ENCODE measurements around the gene DDX5. TPM values are rescaled to one million over a fixed set of nuclear protein-coding genes. Genes with fewer than 3 reads are reported as not detected.
"Not testable (repeated sequence)": the region's sequence is repeated elsewhere in the genome, so short reads cannot be mapped to it uniquely, and the experiment has no call there.

DDX5 gene
- total RNA-seq, 4 donors from 2014 or later, result 471 to 820 (median 648) TPM

- H3K27ac ChIP-seq, result peak overlapping the region in 1 of 4 donors; percentile 9
- peaks cover 15 to 60% (median 41%) of the 10 kb centered on the region in 3 donors for H3K36me3 ChIP-seq
- peaks cover 0 to 91% (median 31%) of the 10 kb centered on the region in 4 donors for H3K4me1 ChIP-seq
- H3K9me3 ChIP-seq, result no peaks in the 10 kb centered on the region
- TF ChIP-seq EP300 (IDR thresholded peaks at IDR 0.05) (no peak), POLR2A (IDR thresholded peaks at IDR 0.05) (no peak), CTCF (IDR thresholded peaks at IDR 0.05) (no peak)
- DNase-seq (ENCODE audit: low spot score in 2 of 2), result no peak
- H3K4me3 ChIP-seq, result no peak overlapping the region
- WGBS, 2 donors, result 50 to 58% methylated on average over 7 of the region's 7 CpGs
- H3K27me3 ChIP-seq, result no peaks in the 10 kb centered on the region
Measured at GRCh38 chr17:64498308-64499203, 7.5 kb downstream of the DDX5 start.

GRCh38 chr17:64497565-64498035 lies 8.5 kb downstream of the DDX5 start:
- 48 to 54% methylated on average over 4 of the region's 4 CpGs for WGBS, 2 donors
- Histone ChIP-seq H3K9me3 (no peaks in the 10 kb centered on the region), H3K4me3 (peak overlapping the region; percentile 55 to 78 (median 72)), H3K4me1 (peaks cover 0 to 87% (median 22%) of the 10 kb centered on the region in 4 donors), H3K27ac (peak overlapping the region; percentile 63 to 88 (median 76)), H3K27me3 (no peaks in the 10 kb centered on the region), H3K36me3 (peaks cover 8 to 60% (median 32%) of the 10 kb centered on the region in 3 donors)
- TF ChIP-seq EP300 (IDR thresholded peaks at IDR 0.05) (no peak), POLR2A (IDR thresholded peaks at IDR 0.05) (no peak), CTCF (IDR thresholded peaks at IDR 0.05) (no peak)
- DNase-seq (ENCODE audit: low spot score in 2 of 2), result no peak

GRCh38 chr17:64496786-64497564 lies 9.1 kb downstream of the DDX5 start, which contains the start of gene POLG2:
Gene POLG2 (minus strand): TSS chr17:64497054. CDS start chr17:64496968, 86 bp downstream.
- no peaks in the 10 kb centered on the region for H3K9me3 ChIP-seq
- H3K27me3 ChIP-seq, result no peaks in the 10 kb centered on the region
- 1% methylated on average over 39 to 45 of the region's 50 CpGs for WGBS, 2 donors
- H3K4me3 ChIP-seq, result peak within 1 kb of the TSS; percentile 55 to 78 (median 72)
- H3K36me3 ChIP-seq, result peaks cover 7 to 58% (median 27%) of the 10 kb centered on the region in 3 donors
- peak in 4 of 5 experiments; percentile 42 to 55 (median 48) for TF ChIP-seq CTCF (IDR thresholded peaks at IDR 0.05)
- peak in 1 of 2 donors; percentile 58 for TF ChIP-seq POLR2A (IDR thresholded peaks at IDR 0.05)
- peak; percentile 45 to 82 for TF ChIP-seq EP300 (IDR thresholded peaks at IDR 0.05)
- H3K4me1 ChIP-seq, result peaks cover 0 to 81% (median 18%) of the 10 kb centered on the region in 4 donors
- DNase-seq (ENCODE audit: low spot score in 2 of 2), result peak; percentile 82 to 86
- peak within 1 kb of the TSS; percentile 63 to 88 (median 76) for H3K27ac ChIP-seq

- H3K9me3 ChIP-seq, result no peaks in the 10 kb centered on the region
- H3K4me3 ChIP-seq, result peak overlapping the region; percentile 55 to 78 (median 72)
- no peak for DNase-seq (ENCODE audit: low spot score in 2 of 2)
- H3K4me1 ChIP-seq, result peaks cover 0 to 75% (median 17%) of the 10 kb centered on the region in 4 donors
- WGBS, 2 donors, result 0 to 1% methylated on average over 20 of the region's 20 CpGs
- peaks cover 6 to 58% (median 21%) of the 10 kb centered on the region in 3 donors for H3K36me3 ChIP-seq
- H3K27ac ChIP-seq, result peak overlapping the region; percentile 63 to 88 (median 76)
- H3K27me3 ChIP-seq, result no peaks in the 10 kb centered on the region
- no peak for TF ChIP-seq CTCF (IDR thresholded peaks at IDR 0.05)
- no peak for TF ChIP-seq EP300 (IDR thresholded peaks at IDR 0.05)
- no peak for TF ChIP-seq POLR2A (IDR thresholded peaks at IDR 0.05)
Measured at GRCh38 chr17:64496348-64496785, 9.7 kb downstream of the DDX5 start.

GRCh38 chr17:64495300-64495699 lies 10.8 kb downstream of the DDX5 start:
- peaks cover 0 to 64% (median 17%) of the 10 kb centered on the region in 4 donors for H3K4me1 ChIP-seq
- not testable (repeated sequence) for H3K9me3 ChIP-seq; H3K4me3 ChIP-seq; H3K27ac ChIP-seq; H3K27me3 ChIP-seq; DNase-seq (ENCODE audit: low spot score in 2 of 2)
- 93 to 94% methylated on average over 5 of the region's 5 CpGs for WGBS, 2 donors
- peaks cover 2 to 57% (median 10%) of the 10 kb centered on the region in 3 donors for H3K36me3 ChIP-seq

Measured in tibial nerve (tissue), 4 donors.